HCT116 (cell line): ENCODE results near the gene FIP1L1. TPM values are rescaled to one million over a fixed set of nuclear protein-coding genes. Genes with fewer than 3 reads are reported as not detected.

Source experiments
- ATAC-seq: fragments of 200-7000 bp; cut with Tn5 transposase; 2 replicates; pipeline ENCODE4 v1.9.1; 2020; ENCODE audit warnings: mild to moderate bottlenecking, moderate library complexity
- BruUV-seq: library from RNA; stranded (reverse); fragments of 400-500 nt; replicated peaks from 2 replicates; lab custom pipeline; 2021; lab: Mats Ljungman, UMichigan
- CTCF ChIA-PET: fragments of 300-600 bp; sonication (Branson Sonifier 250); formaldehyde crosslinking; loops from one replicate; lab custom pipeline; 2021; ENCODE audit warnings: antibody characterized with exemption; lab: Charles Lee
- POLR2A ChIA-PET: fragments of 300-600, 350-600 bp; sonication (Branson Sonifier 250); formaldehyde crosslinking; loops from one replicate; lab custom pipeline; 2021; ENCODE audit warnings: antibody characterized with exemption; lab: Charles Lee
- RAD21 ChIA-PET, 2 experiments: fragments of 300-600 bp; sonication (Branson Sonifier 250); formaldehyde crosslinking; loops; one replicate each; lab custom pipeline; 2023; ENCODE audit warnings: low total read pairs in 2 of 2; ENCODE audit not compliant: uncharacterized antibody in 2 of 2, unreplicated experiment in 2 of 2, low non-redundant PET in 1 of 2; lab: Charles Lee
- DNase-seq: peaks from one replicate; pipeline ENCODE4 v3.0.0-alpha.2; 2010; ENCODE audit warnings: low read depth, low spot score
- H2AFZ ChIP-seq: fragments of 200-600 bp; shearing (Covaris generic), sonication (generic); 2 replicates; pipeline ENCODE4 v1.6.1; 2017; ENCODE audit warnings: low read depth, mixed run types, mixed read lengths, antibody characterized with exemption, low read length; ENCODE audit not compliant: poor library complexity, severe bottlenecking
- H3K27ac ChIP-seq: 2 replicates; pipeline ENCODE4 v1.5.1; 2012; ENCODE audit warnings: low read depth, low read length
- H3K27me3 ChIP-seq: fragments of 200-600 bp; sonication (generic); 2 replicates; pipeline ENCODE4 v1.6.1; 2016; ENCODE audit warnings: mixed run types, low read length, mixed read lengths; ENCODE audit not compliant: insufficient read depth
- H3K36me3 ChIP-seq, 2 experiments: fragments of 200-500 bp in 1 of 2; fragments of 200-600 bp in 1 of 2; sonication (Bioruptor generic) in 1 of 2; sonication (generic) in 1 of 2; 2 replicates each; pipeline versions ENCODE4 v1.5.1 to v1.6.1; 2014 to 2016; ENCODE audit warnings: low read length in 2 of 2, inconsistent platforms in 1 of 2, mixed read lengths in 1 of 2, mixed run types in 1 of 2; ENCODE audit not compliant: insufficient read depth in 2 of 2, control insufficient read depth in 1 of 2
- H3K4me1 ChIP-seq, 2 experiments: fragments of 200-600 bp in 1 of 2; sonication (generic) in 1 of 2; 2 replicates each; pipeline versions ENCODE4 v1.5.1 to v1.6.1; 2012 to 2017; ENCODE audit warnings: low read length in 2 of 2, inconsistent platforms in 1 of 2, mild to moderate bottlenecking in 1 of 2, mixed read lengths in 1 of 2, mixed run types in 1 of 2, moderate library complexity in 1 of 2; ENCODE audit not compliant: insufficient read depth in 2 of 2, control insufficient read depth in 1 of 2
- H3K4me2 ChIP-seq: fragments of 200-600 bp; sonication (generic); 2 replicates; pipeline ENCODE4 v1.6.1; 2017; ENCODE audit warnings: mixed run types, low read length, mixed read lengths
- H3K4me3 ChIP-seq, 2 experiments: fragments of 200-600 bp in 1 of 2; sonication (generic) in 1 of 2; replicated peaks in 1 of 2; 2 replicates each; pipeline ENCODE4 v1.5.1; 2011 to 2016; ENCODE audit warnings: low read length in 2 of 2, control low read depth in 1 of 2, low read depth in 1 of 2, mild to moderate bottlenecking in 1 of 2, mixed read lengths in 1 of 2, mixed run types in 1 of 2
- H3K79me2 ChIP-seq: fragments of 200-600 bp; sonication (generic); 2 replicates; pipeline ENCODE4 v1.6.1; 2017; ENCODE audit warnings: mild to moderate bottlenecking, mixed run types, low read length, moderate library complexity, mixed read lengths; ENCODE audit not compliant: insufficient read depth
- H3K9ac ChIP-seq: fragments of 200-600 bp; sonication (generic); 2 replicates; pipeline ENCODE4 v1.6.1; 2016; ENCODE audit warnings: low read length, mixed read lengths
- H3K9me2 ChIP-seq: fragments of 200-600 bp; sonication (generic), shearing (Covaris generic); 2 replicates; pipeline ENCODE4 v1.6.1; 2017; ENCODE audit warnings: mixed run types, mild to moderate bottlenecking, moderate library complexity; ENCODE audit not compliant: insufficient read depth
- H3K9me3 ChIP-seq, 2 experiments: fragments of 200-500 bp in 1 of 2; fragments of 200-600 bp in 1 of 2; sonication (Bioruptor generic) in 1 of 2; sonication (generic) in 1 of 2; 2 replicates each; pipeline ENCODE4 v1.6.1; 2014 to 2017; ENCODE audit warnings: low read length in 2 of 2, mixed read lengths in 2 of 2, inconsistent platforms in 1 of 2, low read depth in 1 of 2, mild to moderate bottlenecking in 1 of 2, mixed run types in 1 of 2, moderate library complexity in 1 of 2; ENCODE audit not compliant: control insufficient read depth in 1 of 2, insufficient read depth in 1 of 2
- H4K20me1 ChIP-seq: fragments of 200-600 bp; sonication (generic), shearing (Covaris generic); 2 replicates; pipeline ENCODE4 v1.6.1; 2017; ENCODE audit warnings: mixed run types, mild to moderate bottlenecking, moderate library complexity; ENCODE audit not compliant: insufficient read depth
- CTCF ChIP-seq, 3 experiments: fragments of 200-600 bp in 1 of 3; sonication (generic) in 1 of 3; IDR thresholded peaks in 2 of 3; conservative IDR thresholded peaks in 1 of 3; 2 replicates each; pipeline ENCODE4 v1.5.1; 2012 to 2017; ENCODE audit warnings: low read depth in 2 of 3, low read length in 2 of 3, antibody characterized with exemption in 1 of 3, borderline replicate concordance in 1 of 3, control low read depth in 1 of 3, mild to moderate bottlenecking in 1 of 3, mixed read lengths in 1 of 3, mixed run types in 1 of 3, moderate library complexity in 1 of 3; ENCODE audit not compliant: insufficient read depth in 1 of 3
- EZH2phosphoT487 ChIP-seq: fragments of 200-600 bp; IDR thresholded peaks from 2 replicates; pipeline ENCODE4 v1.6.1; 2018; ENCODE audit warnings: antibody characterized with exemption, borderline replicate concordance
- POLR2AphosphoS5 ChIP-seq: IDR thresholded peaks from 2 replicates; pipeline ENCODE4 v1.6.1; 2011; ENCODE audit warnings: mild to moderate bottlenecking, low read depth, low read length, moderate library complexity
- RAD21 ChIP-seq: IDR thresholded peaks from 2 replicates; pipeline ENCODE4 v1.6.1; 2012; ENCODE audit warnings: low read depth, mild to moderate bottlenecking
- SP1 ChIP-seq: IDR thresholded peaks from 2 replicates; pipeline ENCODE4 v1.6.1; 2012; ENCODE audit warnings: low read depth
- intact Hi-C: fragments of 100-400 bp; cut with micrococcal nuclease; formaldehyde crosslinking; loops from 2 replicates; pipeline ENCODE4 v1.10.0; 2022
- total RNA-seq: library from RNA; stranded (reverse); gene quantifications from one replicate; pipeline ENCODE4 v1.2.1, GENCODE V29; 2021; ENCODE audit not compliant: unreplicated experiment

Gene FIP1L1
- total RNA-seq, 1 experiment from 2014 or later: 63.6 TPM

- TF ChIP-seq EZH2phosphoT487 (no peak), CTCF (IDR thresholded peaks at IDR 0.05 in 2 of 3, conservative IDR thresholded peaks at IDR 0.05 in 1 of 3; ENCODE audit: borderline replicate concordance in 1 of 3, insufficient read depth in 1 of 3, low read depth in 2 of 3, low read length in 2 of 3) (no peak), POLR2AphosphoS5 (no peak), RAD21 (no peak)
Measured at GRCh38 chr4:53484911-53485657, 107.6 kb downstream of the FIP1L1 start (continued).

GRCh38 chr4:53485658-53486040 lies 108.2 kb downstream of the FIP1L1 start:
- H3K4me3 ChIP-seq: no peak overlapping the region
- RAD21 ChIA-PET: no interaction called here
- H3K9me3 ChIP-seq: no peaks in the 10 kb centered on the region
- no peaks in the 10 kb centered on the region for H3K9me2 ChIP-seq
- intact Hi-C loops: no loop called here
- ATAC-seq: no peak
- no peak for TF ChIP-seq SP1
- TF ChIP-seq, all 23 proteins: peak for 0
- Histone ChIP-seq H3K36me3 (no peaks in the 10 kb centered on the region), H3K4me1 (peaks cover 0 to 6% of the 10 kb centered on the region in 2 experiments; a peak in 1 of 4 replicates), H3K4me2 (no peak overlapping the region), H3K9ac (no peak overlapping the region), H3K79me2 (no peaks in the 10 kb centered on the region), H3K27me3 (peaks cover 4% of the 10 kb centered on the region; the same call in 1 of the 2 replicates), H2AFZ (no peak overlapping the region), H4K20me1 (no peaks in the 10 kb centered on the region), H3K27ac (no peak overlapping the region)
- DNase-seq: no peak
- BruUV-seq: no TSS peak
- CTCF ChIA-PET: no interaction called here
- POLR2A ChIA-PET: no interaction called here
